ENCODE data around the gene UBFD1.

GRCh38 chr16:23562505-23562904 is 5.0 kb downstream of the UBFD1 start:
- TF ChIP-seq, protein P1, sequence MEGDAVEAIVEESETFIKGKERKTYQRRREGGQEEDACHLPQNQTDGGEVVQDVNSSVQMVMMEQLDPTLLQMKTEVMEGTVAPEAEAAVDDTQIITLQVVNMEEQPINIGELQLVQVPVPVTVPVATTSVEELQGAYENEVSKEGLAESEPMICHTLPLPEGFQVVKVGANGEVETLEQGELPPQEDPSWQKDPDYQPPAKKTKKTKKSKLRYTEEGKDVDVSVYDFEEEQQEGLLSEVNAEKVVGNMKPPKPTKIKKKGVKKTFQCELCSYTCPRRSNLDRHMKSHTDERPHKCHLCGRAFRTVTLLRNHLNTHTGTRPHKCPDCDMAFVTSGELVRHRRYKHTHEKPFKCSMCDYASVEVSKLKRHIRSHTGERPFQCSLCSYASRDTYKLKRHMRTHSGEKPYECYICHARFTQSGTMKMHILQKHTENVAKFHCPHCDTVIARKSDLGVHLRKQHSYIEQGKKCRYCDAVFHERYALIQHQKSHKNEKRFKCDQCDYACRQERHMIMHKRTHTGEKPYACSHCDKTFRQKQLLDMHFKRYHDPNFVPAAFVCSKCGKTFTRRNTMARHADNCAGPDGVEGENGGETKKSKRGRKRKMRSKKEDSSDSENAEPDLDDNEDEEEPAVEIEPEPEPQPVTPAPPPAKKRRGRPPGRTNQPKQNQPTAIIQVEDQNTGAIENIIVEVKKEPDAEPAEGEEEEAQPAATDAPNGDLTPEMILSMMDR (IDR thresholded peaks at IDR 0.05) = no peak
- no peak for TF ChIP-seq POLR2A (IDR thresholded peaks at IDR 0.05)
